Neural cell (in vitro differentiated cells): ENCODE measurements around the gene TMEM120A. TPM values are rescaled to one million over a fixed set of nuclear protein-coding genes. Genes with fewer than 3 reads are reported as not detected.
"Not testable (repeated sequence)": the region's sequence is repeated elsewhere in the genome, so short reads cannot be mapped to it uniquely, and the experiment has no call there.

Experiments used
- H2AFZ ChIP-seq: fragments of 200-600, 300-800 bp; sonication (generic), shearing (Covaris generic); 2 replicates; pipeline ENCODE4 v1.6.0; 2014; ENCODE audit warnings: low read depth, mild to moderate bottlenecking, antibody characterized with exemption, low read length, moderate library complexity
- H3F3A ChIP-seq: fragments of 200-600 bp; shearing (Covaris generic); 2 replicates; pipeline ENCODE4 v1.6.1; 2016; ENCODE audit warnings: mild to moderate bottlenecking, moderate library complexity, mixed read lengths, antibody characterized with exemption, low read length; ENCODE audit not compliant: insufficient read depth, poor library complexity, severe bottlenecking
- H3K27ac ChIP-seq: fragments of 200-600, 300-800 bp; sonication (generic), shearing (Covaris generic); 2 replicates; pipeline ENCODE4 v1.5.1; 2014; ENCODE audit warnings: mild to moderate bottlenecking, low read length, moderate library complexity
- H3K27me3 ChIP-seq: fragments of 300-800, 200-600 bp; sonication (generic), shearing (Covaris generic); 2 replicates; pipeline ENCODE4 v1.6.0; 2014; ENCODE audit warnings: mild to moderate bottlenecking, low read depth, low read length, moderate library complexity; ENCODE audit not compliant: insufficient read depth
- H3K36me3 ChIP-seq: fragments of 300-800, 200-600 bp; sonication (generic), shearing (Covaris generic); 2 replicates; pipeline ENCODE4 v1.5.1; 2014; ENCODE audit warnings: mild to moderate bottlenecking, antibody characterized with exemption, low read length, moderate library complexity; ENCODE audit not compliant: insufficient read depth
- H3K4me2 ChIP-seq: fragments of 300-800, 200-600 bp; sonication (generic), shearing (Covaris generic); 2 replicates; pipeline ENCODE4 v1.6.0; 2014; ENCODE audit warnings: mild to moderate bottlenecking, low read length
- H3K4me3 ChIP-seq: fragments of 300-800, 200-600 bp; sonication (generic), shearing (Covaris generic); 2 replicates; pipeline ENCODE4 v1.5.1; 2014; ENCODE audit warnings: mild to moderate bottlenecking, low read length, moderate library complexity
- H3K79me2 ChIP-seq: fragments of 200-600 bp; shearing (Covaris generic); replicated peaks from 2 replicates; pipeline ENCODE4 v1.6.0; 2014; ENCODE audit warnings: mild to moderate bottlenecking, low read length, moderate library complexity; ENCODE audit not compliant: insufficient read depth
- H3K9ac ChIP-seq: fragments of 300-800, 200-600 bp; sonication (generic), shearing (Covaris generic); 2 replicates; pipeline ENCODE4 v1.6.1; 2016; ENCODE audit warnings: mild to moderate bottlenecking, low read length, mixed read lengths
- H3K9me2 ChIP-seq: fragments of 200-600 bp; shearing (Covaris generic); 2 replicates; pipeline ENCODE4 v1.6.1; 2016; ENCODE audit warnings: mild to moderate bottlenecking, low read length, mixed read lengths; ENCODE audit not compliant: insufficient read depth
- H3K9me3 ChIP-seq: fragments of 200-600, 300-800 bp; sonication (generic), shearing (Covaris generic); 2 replicates; pipeline ENCODE4 v1.6.1; 2016; ENCODE audit warnings: mild to moderate bottlenecking, mixed run types, low read length, moderate library complexity, mixed read lengths
- H4K20me1 ChIP-seq: fragments of 200-600 bp; shearing (Covaris generic); 2 replicates; pipeline ENCODE4 v1.6.1; 2016; ENCODE audit warnings: mild to moderate bottlenecking, mixed run types; ENCODE audit not compliant: insufficient read depth
- CTCF ChIP-seq: fragments of 450-650 bp; IDR thresholded peaks from 2 replicates; pipeline ENCODE4 v1.5.1; 2014; ENCODE audit warnings: antibody characterized with exemption, mild to moderate bottlenecking, moderate library complexity; ENCODE audit not compliant: poor library complexity, severe bottlenecking
- EP300 ChIP-seq: fragments of 450-650 bp; conservative IDR thresholded peaks from 2 replicates; pipeline ENCODE4 v1.6.1; 2014; ENCODE audit warnings: antibody characterized with exemption, mild to moderate bottlenecking, moderate library complexity; ENCODE audit not compliant: poor library complexity, severe bottlenecking
- EZH2 ChIP-seq: fragments of 200-600, 300-800 bp; shearing (Covaris generic), sonication (generic); IDR thresholded peaks from 2 replicates; pipeline ENCODE4 v1.6.1; 2014; ENCODE audit warnings: antibody characterized with exemption, low read length, borderline replicate concordance, mild to moderate bottlenecking; ENCODE audit not compliant: insufficient read depth, poor library complexity, severe bottlenecking
- MXI1 ChIP-seq: fragments of 450-650 bp; conservative IDR thresholded peaks from 2 replicates; pipeline ENCODE4 v1.6.1; 2014; ENCODE audit warnings: antibody characterized with exemption, mild to moderate bottlenecking; ENCODE audit not compliant: poor library complexity, severe bottlenecking
- POLR2AphosphoS5 ChIP-seq: IDR thresholded peaks from 2 replicates; pipeline ENCODE4 v1.6.1; 2012
- RAD21 ChIP-seq: fragments of 450-650 bp; conservative IDR thresholded peaks from 2 replicates; pipeline ENCODE4 v1.6.1; 2014; ENCODE audit warnings: antibody characterized with exemption, mild to moderate bottlenecking, moderate library complexity
- REST ChIP-seq: IDR thresholded peaks from 2 replicates; pipeline ENCODE4 v1.6.1; 2012; ENCODE audit warnings: borderline replicate concordance
- SMC3 ChIP-seq: fragments of 450-650 bp; conservative IDR thresholded peaks from 2 replicates; pipeline ENCODE4 v1.6.1; 2014; ENCODE audit warnings: antibody characterized with exemption, mild to moderate bottlenecking, moderate library complexity; ENCODE audit not compliant: poor library complexity
- TAF1 ChIP-seq: IDR thresholded peaks from 2 replicates; pipeline ENCODE4 v1.6.1; 2012; ENCODE audit warnings: low read depth
- polyA plus RNA-seq: library from polyadenylated mRNA; depleted of rRNA; stranded (reverse); fragments of >200 nt; gene quantifications from 2 replicates; pipeline ENCODE4 v1.2.3, GENCODE V29; 2014

The TMEM120A gene
- polyA plus RNA-seq, 1 donor from 2014 or later: 39.1 TPM

DNA sequence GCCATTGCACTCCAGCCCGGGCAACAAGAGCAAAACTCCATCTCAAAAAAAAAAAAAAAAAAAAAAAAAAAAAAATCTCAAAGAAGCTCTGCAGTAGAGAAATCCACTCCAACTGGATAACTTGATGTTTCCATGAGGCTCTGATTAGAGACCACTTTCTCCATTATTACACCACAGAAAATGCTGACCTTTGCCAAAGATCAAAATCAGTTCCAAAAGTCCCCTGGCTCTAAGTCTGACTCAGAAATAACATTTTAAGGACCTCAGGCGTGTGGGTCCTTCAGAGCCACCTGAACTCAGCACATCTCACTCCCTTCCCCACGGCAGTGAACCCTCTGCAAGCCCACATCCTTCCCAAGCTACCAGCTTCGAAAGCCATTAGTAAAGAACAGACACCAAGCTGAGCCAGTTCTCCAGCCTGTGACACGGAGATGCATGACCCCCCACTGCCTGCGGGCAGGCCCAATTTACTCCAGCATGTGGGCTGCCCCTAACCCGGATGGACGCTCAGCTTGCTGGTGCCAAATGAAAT lies 13.8 kb upstream of the TMEM120A start:
- Histone ChIP-seq H3K4me2 (no peak overlapping the region), H3K36me3 (no peaks in the 10 kb centered on the region), H3K4me3 (no peak overlapping the region), H3K9ac (no peak overlapping the region), H3K9me2 (no peaks in the 10 kb centered on the region), H3F3A (no peaks in the 10 kb centered on the region), H2AFZ (no peak overlapping the region), H4K20me1 (no peaks in the 10 kb centered on the region), H3K9me3 (no peaks in the 10 kb centered on the region), H3K27ac (no peak overlapping the region), H3K79me2 (no peaks in the 10 kb centered on the region), H3K27me3 (no peaks in the 10 kb centered on the region)
- no peak for TF ChIP-seq RAD21
- no peak for TF ChIP-seq TAF1
- no peak for TF ChIP-seq EZH2
- TF ChIP-seq CTCF: no peak
- no peak for TF ChIP-seq REST
- TF ChIP-seq MXI1: no peak
- no peak for TF ChIP-seq POLR2AphosphoS5
- no peak for TF ChIP-seq EP300
- TF ChIP-seq SMC3: no peak

DNA sequence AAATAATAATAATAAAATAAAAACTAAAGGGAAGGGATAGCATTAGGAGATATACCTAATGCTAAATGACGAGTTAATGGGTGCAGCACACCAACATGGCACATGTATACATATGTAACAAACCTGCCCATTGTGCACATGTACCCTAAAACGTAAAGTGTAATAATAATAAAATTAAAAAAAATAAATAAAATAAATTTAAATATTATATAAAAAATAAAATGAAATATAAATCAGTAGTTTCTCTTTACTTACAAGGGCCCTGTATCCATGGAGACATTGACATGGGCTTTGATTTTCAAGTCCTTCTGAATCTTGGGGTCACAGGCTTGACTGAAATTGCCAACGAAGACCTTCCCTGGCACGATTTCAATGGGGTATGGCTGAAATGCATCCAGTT lies 10.6 kb upstream of the TMEM120A start:
- not testable (repeated sequence) for H3K9ac ChIP-seq

GRCh38 chr7:76003351-76003750 lies 9.0 kb upstream of the TMEM120A start:
- Histone ChIP-seq H3F3A (no peaks in the 10 kb centered on the region), H3K4me2 (no peak overlapping the region), H3K9me3 (no peaks in the 10 kb centered on the region), H2AFZ (no peak overlapping the region), H3K4me3 (no peak overlapping the region), H3K27me3 (no peaks in the 10 kb centered on the region), H4K20me1 (no peaks in the 10 kb centered on the region), H3K9me2 (no peaks in the 10 kb centered on the region), H3K79me2 (no peaks in the 10 kb centered on the region), H3K9ac (no peak overlapping the region), H3K27ac (no peak overlapping the region), H3K36me3 (peaks cover 6% of the 10 kb centered on the region)
- TF ChIP-seq TAF1: no peak
- TF ChIP-seq EZH2: no peak
- no peak for TF ChIP-seq CTCF
- no peak for TF ChIP-seq POLR2AphosphoS5
- no peak for TF ChIP-seq SMC3
- no peak for TF ChIP-seq RAD21
- TF ChIP-seq REST: no peak
- no peak for TF ChIP-seq EP300
- no peak for TF ChIP-seq MXI1

More for the DNA sequence above, 10.6 kb upstream of the TMEM120A start:
- H3K36me3 ChIP-seq, H3K4me3 ChIP-seq, H3K27me3 ChIP-seq, H3F3A ChIP-seq, H3K9me3 ChIP-seq, H3K79me2 ChIP-seq, H3K4me2 ChIP-seq, H3K27ac ChIP-seq, H2AFZ ChIP-seq, H4K20me1 ChIP-seq, H3K9me2 ChIP-seq: not testable (repeated sequence)
